Central memory CD8-positive, alpha-beta T cell (primary cell): ENCODE measurements around the gene NEMP2.
"Not testable (repeated sequence)": the region's sequence is repeated elsewhere in the genome, so short reads cannot be mapped to it uniquely, and the experiment has no call there.

Experiments used
- ATAC-seq: fragments of 150-1000 bp; cut with Tn5 transposase; replicated peaks from 2 replicates; pipeline ENCODE4 v1.10.0; 2022; ENCODE audit warnings: mild to moderate bottlenecking, moderate FRiP score, moderate number of reproducible peaks; ENCODE audit not compliant: poor library complexity, severe bottlenecking; ENCODE audit errors: extremely low read depth
- DNase-seq, 2 donors: peaks; one replicate each; pipeline ENCODE4 v3.0.0; 2021; ENCODE audit warnings: low spot score in 2 of 2
- H3K27ac Mint-ChIP-seq: one replicate; pipeline ENCODE4 v1.8.0; 2022; ENCODE audit warnings: low read depth, mild to moderate bottlenecking, moderate library complexity, mixed read lengths
- H3K27me3 Mint-ChIP-seq: one replicate; pipeline ENCODE4 v1.8.0; 2022; ENCODE audit warnings: mixed read lengths
- H3K36me3 Mint-ChIP-seq: one replicate; pipeline ENCODE4 v1.8.0; 2022; ENCODE audit warnings: mild to moderate bottlenecking, moderate library complexity, mixed read lengths; ENCODE audit not compliant: insufficient read depth
- H3K4me1 Mint-ChIP-seq: one replicate; pipeline ENCODE4 v1.8.0; 2022; ENCODE audit warnings: mixed read lengths
- H3K4me3 Mint-ChIP-seq: one replicate; pipeline ENCODE4 v1.8.0; 2022; ENCODE audit warnings: mild to moderate bottlenecking, moderate library complexity, mixed read lengths
- H3K9me3 Mint-ChIP-seq: one replicate; pipeline ENCODE4 v1.8.0; 2022; ENCODE audit warnings: mixed read lengths

Gene NEMP2

DNA sequence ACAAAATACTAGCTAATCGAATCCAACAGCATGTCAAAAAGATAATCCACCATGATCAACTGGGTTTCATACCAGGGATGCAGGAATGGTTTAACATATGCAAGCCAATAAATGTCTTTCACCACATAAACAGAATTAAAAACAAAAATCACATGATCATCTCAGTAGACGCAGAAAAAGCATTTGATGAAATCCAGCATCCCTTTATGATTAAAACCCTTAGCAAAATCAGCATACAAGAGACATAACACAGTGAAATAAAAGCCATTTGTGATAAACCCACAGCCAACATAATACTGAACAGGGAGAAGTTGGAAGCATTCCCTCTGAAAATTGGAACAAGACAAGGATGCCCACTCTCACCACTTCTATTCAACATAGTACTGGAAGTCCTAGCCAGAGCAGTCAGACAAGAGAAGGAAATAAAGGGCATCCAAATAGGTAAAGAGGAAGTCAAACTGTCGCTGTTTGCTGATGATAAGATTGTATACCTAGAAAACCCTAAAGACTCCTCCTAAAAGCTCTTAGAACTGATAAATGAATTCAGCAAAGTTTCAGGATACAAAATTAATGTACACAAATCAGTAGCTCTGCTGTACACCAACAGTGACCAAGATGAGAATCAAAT, 39.8 kb downstream of the NEMP2 start:
- Mint-ChIP-seq H3K36me3 (peaks cover 41% of the 10 kb centered on the region), H3K27ac (peak overlapping the region; percentile 49), H3K4me1 (peaks cover 42% of the 10 kb centered on the region)
- DNase-seq, H3K27me3 Mint-ChIP-seq, H3K9me3 Mint-ChIP-seq, ATAC-seq, H3K4me3 Mint-ChIP-seq: not testable (repeated sequence)

DNA sequence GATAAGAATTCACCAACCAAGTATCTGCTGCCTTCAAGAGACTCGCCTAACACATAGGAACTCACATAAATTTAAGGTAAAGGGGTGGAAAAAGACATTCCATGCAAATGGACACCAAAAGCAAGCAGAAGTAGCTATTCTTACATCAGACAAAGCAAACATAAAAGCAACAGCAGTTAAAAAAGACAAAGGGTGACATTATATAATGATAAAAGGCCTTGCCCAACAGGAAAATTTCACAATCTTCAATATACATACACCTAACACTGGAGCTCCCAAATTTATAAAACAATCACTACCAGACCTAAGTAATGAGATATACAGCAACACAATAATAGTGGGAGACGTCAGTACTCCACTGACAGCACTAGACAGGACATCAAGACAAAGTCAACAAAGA, 41.4 kb downstream of the NEMP2 start:
- Mint-ChIP-seq H3K27ac (peak overlapping the region; percentile 49), H3K27me3 (no peaks in the 10 kb centered on the region), H3K36me3 (peaks cover 39% of the 10 kb centered on the region), H3K9me3 (peaks cover 10% of the 10 kb centered on the region), H3K4me1 (peaks cover 46% of the 10 kb centered on the region), H3K4me3 (no peak overlapping the region)
- no peak for DNase-seq
- ATAC-seq, result no peak

DNA sequence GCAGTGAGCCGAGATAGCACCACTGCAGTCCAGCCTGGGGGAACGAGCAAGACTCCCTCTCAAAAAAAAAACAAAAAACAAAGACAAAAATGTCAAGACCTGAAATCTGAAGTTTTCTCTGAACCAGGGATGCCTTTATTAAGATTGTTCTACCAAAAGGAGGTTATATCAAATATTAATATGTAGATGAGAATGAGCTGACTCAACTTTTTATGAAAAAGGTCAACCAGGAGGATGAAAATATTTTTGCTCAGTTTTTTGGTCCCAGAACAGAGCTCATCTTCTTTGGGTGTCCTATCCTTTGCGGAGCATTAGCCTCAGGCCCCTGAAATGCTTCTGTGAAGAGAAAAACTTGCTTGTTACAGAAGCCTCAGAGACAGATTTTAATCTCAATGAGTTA, 44.0 kb downstream of the NEMP2 start:
- Mint-ChIP-seq H3K36me3 (peaks cover 34% of the 10 kb centered on the region), H3K9me3 (peaks cover 10% of the 10 kb centered on the region), H3K27ac (no peak overlapping the region), H3K4me3 (no peak overlapping the region), H3K4me1 (peaks cover 43% of the 10 kb centered on the region), H3K27me3 (no peaks in the 10 kb centered on the region)
- DNase-seq (no peak), ATAC-seq (no peak)

DNA sequence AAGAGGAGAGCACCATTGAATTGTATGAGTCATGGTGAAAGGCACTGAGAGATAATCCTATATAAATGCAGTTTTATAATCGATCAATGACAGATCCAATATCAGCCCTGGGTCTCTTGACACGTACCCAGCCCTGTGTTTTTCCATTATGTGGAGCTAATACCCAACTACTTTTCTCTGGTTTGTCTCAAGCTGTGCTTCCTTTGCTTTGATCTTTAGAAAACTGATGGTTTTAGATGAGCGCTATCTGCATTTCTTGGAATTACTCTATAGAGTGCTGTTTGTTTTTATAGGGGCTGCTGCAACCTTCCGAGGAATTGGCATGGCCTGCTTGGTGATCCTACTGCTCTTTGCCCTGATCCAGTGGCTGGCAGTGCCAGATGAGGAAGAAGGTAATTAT, 45.0 kb downstream of the NEMP2 start:
- peaks cover 33% of the 10 kb centered on the region for H3K36me3 Mint-ChIP-seq
- ATAC-seq (no peak), DNase-seq (no peak)
- no peaks in the 10 kb centered on the region for H3K27me3 Mint-ChIP-seq
- H3K27ac Mint-ChIP-seq, result no peak overlapping the region
- peaks cover 33% of the 10 kb centered on the region for H3K4me1 Mint-ChIP-seq
- H3K4me3 Mint-ChIP-seq, result no peak overlapping the region
- peaks cover 10% of the 10 kb centered on the region for H3K9me3 Mint-ChIP-seq

DNA sequence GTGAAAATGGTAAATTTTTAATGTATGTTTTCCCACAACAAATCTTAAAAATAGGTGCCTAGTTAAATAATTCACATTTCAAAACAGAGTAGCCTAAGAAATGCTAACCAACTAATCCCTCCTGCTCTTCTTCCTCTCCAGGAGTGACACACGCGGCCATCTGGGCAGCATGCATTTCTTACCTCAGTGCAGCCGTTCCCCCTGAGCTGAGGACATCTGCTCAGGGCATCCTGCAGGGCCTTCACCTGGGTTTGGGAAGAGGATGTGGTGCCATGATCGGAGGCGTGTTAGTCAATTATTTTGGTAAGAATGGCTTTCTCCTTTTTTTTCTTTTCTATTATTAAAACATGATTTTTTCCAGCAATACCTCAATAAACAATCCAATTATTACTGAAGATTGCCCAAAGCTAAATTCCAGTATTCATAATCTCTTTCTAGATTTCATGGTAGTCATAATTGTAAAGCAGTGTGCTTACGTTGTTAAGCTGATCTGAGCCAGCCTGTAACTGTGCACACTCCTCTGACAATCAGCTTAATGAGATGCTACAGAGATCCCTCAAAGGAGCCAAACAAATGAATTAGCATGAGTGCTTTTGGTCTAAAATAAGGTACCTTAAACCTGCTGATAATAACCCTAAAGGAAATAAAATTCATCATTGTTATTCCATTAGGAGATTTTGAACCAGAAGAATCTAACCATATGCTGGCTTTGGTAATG, 45.8 kb downstream of the NEMP2 start:
- H3K27ac Mint-ChIP-seq, result no peak overlapping the region
- no peak for ATAC-seq
- no peak overlapping the region for H3K4me3 Mint-ChIP-seq
- no peaks in the 10 kb centered on the region for H3K27me3 Mint-ChIP-seq
- H3K9me3 Mint-ChIP-seq, result peaks cover 10% of the 10 kb centered on the region
- no peak for DNase-seq
- peaks cover 35% of the 10 kb centered on the region for H3K36me3 Mint-ChIP-seq
- H3K4me1 Mint-ChIP-seq, result peaks cover 25% of the 10 kb centered on the region

DNA sequence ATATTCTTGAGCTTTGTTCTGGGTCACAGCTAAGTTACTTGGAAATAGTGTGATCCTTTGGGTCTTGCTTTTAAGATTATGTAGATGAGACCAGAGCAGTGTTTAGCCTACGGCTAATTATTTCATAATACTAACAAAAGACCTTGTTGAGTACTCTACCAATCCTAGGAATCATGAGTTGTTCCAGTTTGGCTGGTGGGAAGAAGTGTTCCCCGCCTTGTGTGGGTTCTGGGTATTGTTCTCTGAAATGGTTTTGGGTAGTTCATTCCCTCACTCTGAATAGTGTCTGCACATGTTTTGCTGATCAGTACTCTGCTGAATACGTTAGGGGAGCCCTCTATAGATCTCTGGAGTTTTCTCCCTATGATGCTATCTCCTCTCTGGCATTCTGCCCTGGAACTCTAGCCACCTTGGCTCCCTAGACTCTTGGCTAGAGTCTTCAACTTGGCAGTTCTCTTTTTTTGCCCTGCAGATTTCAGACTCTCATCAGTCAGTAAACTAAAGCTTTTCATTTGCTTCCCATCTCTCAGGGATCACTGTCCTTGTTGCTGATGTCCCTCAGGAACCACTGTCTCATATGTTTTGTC, 48.4 kb downstream of the NEMP2 start:
- ATAC-seq (no peak), DNase-seq (no peak)
- Mint-ChIP-seq H3K27me3 (no peaks in the 10 kb centered on the region), H3K9me3 (no peaks in the 10 kb centered on the region), H3K36me3 (peaks cover 26% of the 10 kb centered on the region), H3K4me1 (peaks cover 22% of the 10 kb centered on the region), H3K27ac (peak overlapping the region; percentile 30), H3K4me3 (no peak overlapping the region)

DNA sequence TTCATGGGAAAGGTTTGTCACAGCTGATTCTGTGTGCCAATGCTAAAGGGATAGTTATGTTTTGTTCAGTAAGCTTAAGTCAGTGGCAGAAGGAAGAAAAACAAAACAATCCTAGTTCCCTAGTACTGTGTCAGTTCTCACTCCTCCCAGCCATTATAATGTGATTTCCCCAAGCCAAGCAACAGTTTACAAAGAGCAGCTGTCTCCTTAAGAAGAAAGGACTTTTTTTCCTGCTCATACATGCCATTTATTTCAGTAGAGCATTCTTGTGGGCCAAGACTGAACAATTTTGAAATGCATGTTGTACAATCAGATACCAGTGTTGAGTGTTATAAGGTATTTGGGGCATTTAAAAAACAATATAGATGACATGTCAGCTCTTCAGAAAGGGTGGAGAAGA, 52.1 kb downstream of the NEMP2 start:
- ATAC-seq (no peak), DNase-seq (no peak)
- Mint-ChIP-seq H3K4me3 (no peak overlapping the region), H3K4me1 (peaks cover 35% of the 10 kb centered on the region), H3K27me3 (no peaks in the 10 kb centered on the region), H3K9me3 (no peaks in the 10 kb centered on the region), H3K36me3 (peaks cover 5% of the 10 kb centered on the region), H3K27ac (no peak overlapping the region)

DNA sequence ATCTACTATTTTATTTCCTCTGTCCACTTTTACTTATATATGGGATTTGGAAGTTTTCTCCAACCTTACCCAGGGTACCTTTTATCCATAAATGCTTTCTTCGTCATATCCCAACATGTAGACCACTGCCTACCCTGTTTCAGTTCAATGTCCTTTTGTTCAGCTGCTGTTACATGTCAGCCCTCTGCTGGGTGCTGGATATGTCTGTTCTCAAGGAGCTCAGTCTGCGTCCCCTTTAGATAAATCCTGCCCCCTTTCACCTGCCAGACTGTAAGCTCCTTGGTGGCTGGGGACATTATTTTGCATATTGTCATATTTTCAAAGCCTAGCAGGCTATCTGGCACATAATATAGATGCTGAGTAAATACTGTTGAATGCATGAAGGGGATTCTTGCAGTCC, 53.2 kb downstream of the NEMP2 start:
- no peaks in the 10 kb centered on the region for H3K27me3 Mint-ChIP-seq
- no peaks in the 10 kb centered on the region for H3K9me3 Mint-ChIP-seq
- H3K4me1 Mint-ChIP-seq, result peaks cover 37% of the 10 kb centered on the region
- H3K4me3 Mint-ChIP-seq, result no peak overlapping the region
- peaks cover 5% of the 10 kb centered on the region for H3K36me3 Mint-ChIP-seq
- DNase-seq (no peak), ATAC-seq (no peak)
- no peak overlapping the region for H3K27ac Mint-ChIP-seq

DNA sequence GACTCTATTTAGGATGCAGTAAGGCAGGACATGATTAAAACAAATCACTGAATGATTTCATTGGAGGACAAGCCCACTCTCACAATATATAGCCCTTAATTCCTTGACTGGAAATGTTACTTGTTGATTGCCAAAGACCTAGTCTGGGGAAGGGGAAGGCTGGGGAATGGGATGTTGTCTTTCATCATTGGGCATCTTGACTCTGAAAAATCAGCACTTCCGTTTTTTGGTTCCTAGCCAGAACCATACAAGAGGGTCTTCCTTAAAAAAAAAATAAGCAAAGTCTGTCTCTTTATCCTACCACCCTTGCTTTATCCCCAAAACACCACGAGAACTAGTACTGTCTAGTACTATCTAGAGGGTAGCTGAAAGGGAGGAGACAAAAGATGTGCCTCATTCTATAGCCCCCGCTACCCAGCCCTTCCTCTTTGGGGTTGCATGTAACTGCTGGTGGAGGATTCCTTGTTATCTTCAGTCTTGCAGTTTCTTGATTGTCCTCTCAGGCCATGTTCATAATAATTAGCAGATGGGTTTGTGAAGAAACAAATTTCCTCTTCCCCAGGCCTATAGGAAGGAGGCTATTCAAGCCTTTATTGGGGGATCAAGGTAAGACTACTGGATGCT, 55.8 kb downstream of the NEMP2 start:
- no peak for DNase-seq
- peaks cover 4% of the 10 kb centered on the region for H3K9me3 Mint-ChIP-seq
- no peaks in the 10 kb centered on the region for H3K27me3 Mint-ChIP-seq
- peaks cover 37% of the 10 kb centered on the region for H3K4me1 Mint-ChIP-seq
- H3K4me3 Mint-ChIP-seq, result no peak overlapping the region
- no peak for ATAC-seq
- H3K27ac Mint-ChIP-seq, result no peak overlapping the region
- H3K36me3 Mint-ChIP-seq, result peaks cover 4% of the 10 kb centered on the region

DNA sequence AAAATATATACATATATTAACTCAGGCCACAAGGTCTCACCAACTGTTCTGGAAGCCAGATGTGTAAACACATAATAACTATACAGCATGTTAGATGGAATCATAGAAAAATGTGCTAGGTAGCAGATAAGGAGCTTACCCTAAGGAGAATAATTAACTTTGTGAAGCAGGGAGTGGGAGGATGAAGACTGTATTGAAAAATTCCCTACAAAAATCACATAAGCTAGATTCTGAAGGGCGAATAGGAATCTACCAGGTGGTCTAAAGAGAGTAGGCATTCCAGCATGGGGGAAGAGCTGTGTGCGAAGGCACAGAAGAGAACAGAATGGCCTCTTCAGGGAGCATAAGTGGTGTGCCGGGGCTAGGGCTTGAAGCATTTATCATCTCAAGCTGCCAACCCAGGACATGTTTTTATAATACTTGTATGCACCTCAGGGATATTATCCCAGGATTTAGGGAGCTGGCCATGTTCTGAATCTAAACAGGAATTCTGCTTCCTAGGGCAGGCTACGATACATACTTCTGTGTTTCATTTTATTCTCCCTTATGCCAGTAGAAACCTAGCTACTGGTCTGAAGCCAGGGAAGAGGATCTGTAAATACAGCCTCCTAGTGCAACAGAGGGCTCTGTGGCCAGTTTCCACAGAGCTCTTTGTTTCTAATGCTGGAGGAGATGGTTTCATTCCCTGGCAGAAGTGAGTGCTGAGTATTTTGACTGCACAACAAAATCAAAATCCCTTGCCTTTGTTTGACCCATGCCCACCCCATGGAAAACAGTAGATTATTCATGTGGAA, 56.7 kb downstream of the NEMP2 start:
- Mint-ChIP-seq H3K4me3 (no peak overlapping the region), H3K27me3 (no peaks in the 10 kb centered on the region), H3K27ac (peak overlapping the region; percentile 14), H3K4me1 (peaks cover 37% of the 10 kb centered on the region), H3K36me3 (peaks cover 3% of the 10 kb centered on the region), H3K9me3 (peaks cover 4% of the 10 kb centered on the region)
- ATAC-seq (no peak), DNase-seq (no peak)

DNA sequence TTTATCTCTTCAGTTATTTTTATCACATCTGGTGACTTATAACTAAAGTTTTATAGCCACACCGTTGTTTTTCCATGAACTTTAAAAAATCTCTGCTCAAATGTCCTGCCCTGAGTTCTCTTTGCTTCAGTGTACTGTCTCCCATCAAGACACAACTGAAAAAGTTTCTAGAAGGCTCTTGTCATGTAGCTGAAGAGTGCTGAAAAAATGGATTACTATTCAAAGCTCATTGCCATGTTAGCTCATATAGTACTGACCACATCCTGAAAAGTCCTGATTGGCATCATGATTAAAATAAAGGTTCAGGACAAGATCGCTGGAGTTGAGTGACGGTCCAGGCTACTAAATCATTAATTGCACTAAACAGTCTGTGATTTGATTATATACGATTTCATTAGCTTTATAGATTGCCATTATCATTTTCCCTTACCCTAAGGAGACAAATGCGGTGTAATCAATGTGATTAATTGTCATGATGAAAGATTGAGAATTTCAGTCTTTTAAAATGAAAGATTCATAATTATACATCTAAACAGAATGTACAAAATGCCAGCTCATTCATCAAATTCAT, 64.2 kb downstream of the NEMP2 start:
- H3K27ac Mint-ChIP-seq, result no peak overlapping the region
- no peaks in the 10 kb centered on the region for H3K27me3 Mint-ChIP-seq
- H3K4me1 Mint-ChIP-seq, result peaks cover 40% of the 10 kb centered on the region
- H3K4me3 Mint-ChIP-seq, result no peak overlapping the region
- peaks cover 5% of the 10 kb centered on the region for H3K36me3 Mint-ChIP-seq
- DNase-seq, result no peak
- no peak for ATAC-seq
- peaks cover 10% of the 10 kb centered on the region for H3K9me3 Mint-ChIP-seq

DNA sequence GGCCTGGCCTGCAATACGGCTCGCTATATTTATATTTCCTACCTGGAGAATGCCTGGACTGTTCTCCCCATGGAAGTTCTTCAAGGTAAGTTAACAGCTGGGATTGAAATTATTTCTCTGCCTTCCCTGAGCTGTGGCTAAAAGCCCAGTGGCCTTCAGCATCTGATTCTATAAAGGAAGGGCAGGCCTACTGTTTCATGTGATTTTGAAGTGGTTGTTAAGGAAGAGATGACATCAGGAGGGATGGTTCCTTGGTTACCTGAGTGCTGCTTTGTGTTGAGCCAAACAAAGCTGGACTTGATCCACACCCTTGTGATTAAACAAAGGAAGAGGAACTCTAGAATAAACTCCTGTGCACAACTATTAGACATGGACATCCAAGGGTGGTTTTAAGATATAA, 64.8 kb downstream of the NEMP2 start:
- Mint-ChIP-seq H3K4me1 (peaks cover 46% of the 10 kb centered on the region), H3K27me3 (no peaks in the 10 kb centered on the region), H3K9me3 (peaks cover 10% of the 10 kb centered on the region), H3K36me3 (peaks cover 5% of the 10 kb centered on the region), H3K4me3 (no peak overlapping the region), H3K27ac (peak overlapping the region; percentile 9)
- DNase-seq, result no peak
- no peak for ATAC-seq
